SH-SY5Y (cell line): ENCODE results near the gene IQSEC3.

Experiments used
- GATA2 ChIP-seq: IDR thresholded peaks from 2 replicates; pipeline ENCODE4 v1.6.1; 2011; ENCODE audit warnings: mild to moderate bottlenecking, low read depth, low read length
- GATA3 ChIP-seq: IDR thresholded peaks from 2 replicates; pipeline ENCODE4 v1.6.1; 2011; ENCODE audit warnings: low read depth, mild to moderate bottlenecking, low read length, moderate library complexity

The IQSEC3 gene

DNA sequence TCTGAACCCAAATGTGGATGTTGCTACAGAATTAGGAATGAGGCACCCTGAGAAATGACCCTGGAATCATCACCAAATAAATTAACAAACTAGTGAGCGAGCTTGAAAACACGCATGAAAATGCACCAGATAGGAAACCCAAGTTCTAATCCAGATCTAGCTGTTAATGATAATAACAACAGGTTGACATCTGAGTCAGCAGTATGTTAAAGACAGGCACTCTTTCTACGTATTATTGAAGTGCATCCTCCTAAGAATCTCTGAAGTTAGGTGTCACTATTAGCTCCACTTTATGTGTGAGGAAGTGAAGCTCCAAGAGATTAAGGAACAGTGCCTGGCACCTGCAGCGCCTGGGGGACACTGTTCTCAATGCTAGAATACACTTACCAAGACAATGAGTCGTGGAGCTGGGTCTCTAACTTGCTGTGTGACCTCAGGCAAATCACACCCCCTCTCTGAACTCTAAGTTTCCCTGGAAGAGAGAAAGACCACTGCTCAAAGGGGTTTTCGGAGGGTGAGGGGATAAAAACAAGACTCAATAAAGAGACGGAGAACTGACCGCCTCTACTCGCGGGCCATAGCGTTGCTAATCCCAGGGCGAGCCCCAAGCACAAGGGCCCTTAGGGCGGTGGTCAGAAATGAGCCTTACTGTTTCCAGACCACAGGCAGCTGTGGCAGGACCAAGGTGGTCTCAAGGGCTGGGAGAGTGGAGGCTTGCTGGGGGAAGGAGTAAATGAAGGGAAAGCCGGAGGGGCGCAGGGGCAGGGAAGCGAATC lies 145.3 kb downstream of the IQSEC3 start:
- TF ChIP-seq GATA3 (no peak), GATA2 (no peak)

GRCh38 chr12:212415-212714 lies 145.8 kb downstream of the IQSEC3 start:
- TF ChIP-seq GATA2, result no peak
- TF ChIP-seq GATA3, result no peak

- TF ChIP-seq GATA2 (no peak), GATA3 (no peak)
Observed at GRCh38 chr12:212715-213526, 146.4 kb downstream of the IQSEC3 start.

DNA sequence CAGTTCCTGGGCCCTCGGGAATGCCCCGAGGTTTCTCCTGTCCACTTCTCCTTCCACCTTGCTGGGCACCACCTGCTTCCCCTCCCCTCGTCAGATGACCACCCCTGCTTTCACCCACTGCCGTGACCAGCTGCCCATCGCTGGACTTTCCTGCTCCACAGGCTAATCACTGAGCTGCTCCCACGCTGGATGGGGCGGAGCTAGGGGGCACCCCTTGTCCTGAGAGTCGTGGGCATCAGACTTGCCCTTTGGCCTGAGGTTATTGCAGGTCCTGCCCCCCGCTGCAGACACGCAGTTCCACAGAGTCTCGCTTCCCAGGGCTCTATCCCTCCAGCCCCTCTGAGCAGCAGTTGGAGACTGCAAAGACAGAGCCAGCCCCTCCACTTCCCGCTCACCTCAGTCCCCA lies 147.0 kb downstream of the IQSEC3 start:
- TF ChIP-seq GATA2 (no peak), GATA3 (no peak)

DNA sequence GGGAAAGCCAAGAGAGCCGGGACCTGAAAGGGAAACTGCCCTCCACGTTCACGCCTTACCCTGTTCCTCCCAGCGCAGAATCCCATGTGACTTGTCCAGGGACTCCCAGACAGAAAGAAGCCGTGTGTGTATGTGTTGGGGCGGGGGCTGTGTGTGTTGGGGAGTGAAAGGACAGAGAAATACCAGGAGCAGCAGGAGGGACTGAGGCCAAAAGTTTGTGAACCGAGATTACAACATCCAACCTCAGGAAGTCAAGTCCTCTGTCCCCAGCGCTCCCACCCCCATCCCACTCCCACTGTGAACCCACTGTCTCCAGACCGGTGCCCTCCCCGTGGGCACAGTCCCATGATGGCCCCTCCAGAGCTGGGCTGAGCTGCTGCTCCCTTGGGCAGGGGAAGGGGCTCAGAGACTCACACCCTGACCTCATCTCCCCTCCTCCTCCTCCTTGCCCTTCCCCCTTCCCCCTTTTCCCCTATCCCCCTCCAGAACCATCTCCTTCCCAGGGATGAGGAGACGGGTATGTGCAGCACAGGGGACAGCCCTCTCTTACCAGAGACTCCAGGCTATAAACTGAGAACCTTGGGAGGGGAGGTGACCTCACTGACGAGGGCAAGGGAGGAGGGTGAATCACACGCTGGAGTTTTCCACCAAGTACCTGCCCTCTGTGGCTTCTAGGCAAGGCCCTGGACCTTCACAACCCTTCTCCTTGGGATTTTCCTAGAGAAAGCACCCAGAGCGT lies 147.6 kb downstream of the IQSEC3 start, which contains the start of gene SLC6A12:
Gene SLC6A12, minus strand, starts transcription at position 155 of the 739 bp plus-strand sequence. CDS start 4,171 bp downstream, outside the sequence.
- TF ChIP-seq GATA2 (no peak), GATA3 (no peak)

DNA sequence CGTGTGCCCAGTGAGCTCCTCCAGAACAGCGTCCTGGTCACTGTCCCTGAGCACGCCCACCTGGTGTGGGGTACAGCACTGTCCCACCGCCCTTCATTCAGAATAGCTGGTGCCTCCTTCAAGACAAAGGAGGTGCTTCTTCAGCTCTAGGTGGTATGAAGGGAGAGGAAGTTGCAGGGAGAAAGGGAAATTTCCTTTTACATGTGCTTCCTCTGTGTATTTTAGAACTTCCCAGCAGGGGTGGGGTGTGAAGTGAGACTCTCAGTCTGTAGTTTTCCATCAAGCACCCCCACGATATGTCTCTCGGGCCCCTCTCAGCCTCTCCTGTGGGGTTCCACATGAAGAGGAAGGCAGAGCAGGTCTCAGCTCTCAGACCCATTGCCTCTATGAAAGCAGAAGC lies 148.5 kb downstream of the IQSEC3 start:
- TF ChIP-seq GATA2, result no peak
- no peak for TF ChIP-seq GATA3

- TF ChIP-seq GATA3 (no peak), GATA2 (no peak)
Observed at GRCh38 chr12:218221-218620, 151.7 kb downstream of the IQSEC3 start.

GRCh38 chr12:218728-219590 lies 152.4 kb downstream of the IQSEC3 start:
- TF ChIP-seq GATA3 (no peak), GATA2 (no peak)

DNA sequence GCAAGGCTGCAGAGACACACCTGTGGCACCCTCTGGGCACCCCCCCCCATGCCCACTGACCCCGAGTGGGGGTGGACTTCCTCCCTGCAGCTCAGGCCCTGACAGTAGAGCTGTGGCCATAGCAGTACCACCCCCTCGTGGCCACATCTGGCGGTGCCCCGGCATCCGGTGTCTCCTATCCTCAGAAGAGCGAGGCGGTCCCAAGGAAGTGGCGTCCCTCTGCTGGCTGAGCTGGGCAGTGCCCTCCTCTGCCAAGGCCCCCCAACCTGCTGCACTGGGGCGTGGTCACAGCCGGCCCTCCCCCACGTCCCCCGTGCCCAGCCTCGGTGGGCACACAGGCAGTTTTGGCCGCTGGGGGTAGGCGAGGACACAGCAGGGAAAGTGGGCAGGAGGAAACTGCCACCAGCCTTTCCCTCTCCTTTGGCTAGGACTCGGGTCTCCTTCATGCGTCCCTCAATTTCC lies 153.4 kb downstream of the IQSEC3 start:
- no peak for TF ChIP-seq GATA3
- no peak for TF ChIP-seq GATA2

DNA sequence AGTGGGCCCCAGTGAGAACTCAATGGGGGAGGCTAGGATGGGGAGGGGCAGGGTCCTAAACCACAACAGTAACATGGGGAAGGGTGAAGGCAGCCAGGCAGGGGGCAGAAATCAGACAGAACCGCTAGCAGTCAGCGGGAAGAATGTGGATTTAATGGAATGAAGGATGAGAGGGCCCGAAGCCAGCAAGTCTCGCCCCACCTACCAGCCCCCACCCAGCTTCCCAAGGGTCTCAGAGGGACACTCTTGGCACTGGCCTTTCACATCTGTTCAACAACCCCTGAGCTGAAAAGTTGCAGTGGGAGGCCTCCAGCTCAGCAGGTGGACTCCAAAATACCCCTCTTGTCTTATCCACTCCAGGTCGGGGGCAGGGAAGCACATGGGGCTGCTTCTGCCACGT lies 153.9 kb downstream of the IQSEC3 start:
- TF ChIP-seq GATA3 (no peak), GATA2 (no peak)

DNA sequence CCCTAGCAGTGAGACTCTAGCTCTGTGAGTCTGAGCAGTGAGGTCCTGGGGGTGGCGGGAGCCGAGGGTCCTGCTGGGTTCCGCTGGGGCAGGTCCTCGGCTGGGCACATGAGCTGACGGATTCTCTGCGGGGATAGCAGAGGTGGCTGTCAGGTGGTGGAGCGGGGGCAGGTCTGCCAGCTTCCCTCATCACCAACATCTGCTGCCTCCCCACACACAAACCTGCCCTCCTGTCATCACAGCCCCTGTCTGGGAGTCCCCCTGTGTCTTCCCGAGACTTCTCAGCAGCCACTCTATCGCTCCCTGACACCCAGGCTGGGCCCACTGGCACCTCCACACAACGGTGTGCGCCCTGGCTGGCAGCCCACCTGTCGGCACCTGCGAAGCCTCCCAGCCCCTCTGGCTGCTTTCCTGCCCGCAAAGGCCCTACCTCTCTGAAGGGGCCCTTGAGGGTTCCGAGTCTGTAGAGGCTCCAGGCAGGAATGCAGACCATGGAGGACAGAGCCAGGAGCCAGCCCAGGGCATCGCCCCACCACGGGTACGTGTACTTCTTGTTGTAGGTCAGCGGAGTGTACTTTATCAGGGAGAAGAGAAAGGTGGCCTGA lies 154.5 kb downstream of the IQSEC3 start:
- TF ChIP-seq GATA3, result no peak
- TF ChIP-seq GATA2, result no peak

DNA sequence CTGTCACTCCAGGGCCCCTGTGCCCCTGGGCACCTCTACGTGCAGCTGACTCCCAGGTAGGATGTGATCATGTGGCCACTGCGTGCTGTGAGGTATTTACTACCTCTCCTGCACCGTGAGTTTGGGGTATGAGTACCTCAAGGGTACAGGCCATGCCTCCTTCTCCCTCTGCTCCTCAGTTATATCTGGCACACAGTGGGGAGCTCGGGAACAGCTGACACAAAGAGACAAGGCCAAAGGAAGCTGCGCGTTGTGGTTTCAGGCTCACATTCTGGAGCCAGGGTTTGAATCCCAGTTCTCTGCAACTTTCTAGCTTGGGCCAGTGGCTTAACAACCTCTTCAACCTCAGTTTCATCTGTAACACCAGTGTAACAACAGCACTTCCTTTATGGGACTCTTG lies 155.2 kb downstream of the IQSEC3 start:
- TF ChIP-seq GATA2, result no peak
- TF ChIP-seq GATA3, result no peak

DNA sequence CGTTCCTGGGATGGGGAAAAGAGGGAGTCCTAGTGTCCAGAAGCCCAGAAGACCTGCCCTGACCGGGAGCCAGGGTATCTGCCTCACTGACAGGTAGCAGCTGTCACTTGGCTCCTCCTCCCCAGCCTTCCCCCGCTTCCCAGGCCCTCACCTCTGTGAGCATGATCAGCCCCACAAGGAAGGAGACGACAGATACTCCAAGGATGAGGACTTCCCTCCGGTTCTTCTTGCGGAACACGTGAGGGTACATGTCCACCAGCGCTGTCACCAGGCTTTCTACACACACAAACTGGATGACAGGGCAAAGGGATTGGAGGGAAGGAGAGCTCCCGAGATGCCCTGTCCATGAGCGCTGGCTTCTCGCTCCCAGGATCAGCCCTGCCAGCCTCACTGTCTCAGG lies 157.3 kb downstream of the IQSEC3 start:
- TF ChIP-seq GATA2 (no peak), GATA3 (no peak)

DNA sequence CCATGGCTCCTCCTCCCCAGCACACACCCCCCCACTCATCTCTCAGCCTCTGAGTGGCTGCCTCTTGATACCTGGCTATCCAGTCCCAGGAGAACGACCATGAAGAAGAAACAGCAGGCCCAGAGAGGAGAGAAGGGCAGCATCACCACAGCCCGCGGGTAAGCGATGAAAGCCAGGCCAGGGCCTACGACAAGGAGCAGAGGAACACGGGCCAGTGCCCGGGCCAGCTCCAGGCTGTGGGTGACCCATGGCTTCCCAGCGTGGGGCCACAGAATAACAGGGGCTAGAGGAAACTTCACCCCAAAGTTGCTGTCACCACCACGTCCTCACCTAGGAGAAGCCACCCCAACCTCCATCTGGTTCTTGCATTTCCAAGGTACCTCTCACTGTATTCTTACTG lies 157.8 kb downstream of the IQSEC3 start:
- no peak for TF ChIP-seq GATA2
- no peak for TF ChIP-seq GATA3
